ENCODE data around the gene ALDH1A2. TPM values are rescaled to one million over a fixed set of nuclear protein-coding genes. Genes with fewer than 3 reads are reported as not detected.

Gene ALDH1A2
- total RNA-seq, 1 donor from 2014 or later, result 0.37 TPM

DNA sequence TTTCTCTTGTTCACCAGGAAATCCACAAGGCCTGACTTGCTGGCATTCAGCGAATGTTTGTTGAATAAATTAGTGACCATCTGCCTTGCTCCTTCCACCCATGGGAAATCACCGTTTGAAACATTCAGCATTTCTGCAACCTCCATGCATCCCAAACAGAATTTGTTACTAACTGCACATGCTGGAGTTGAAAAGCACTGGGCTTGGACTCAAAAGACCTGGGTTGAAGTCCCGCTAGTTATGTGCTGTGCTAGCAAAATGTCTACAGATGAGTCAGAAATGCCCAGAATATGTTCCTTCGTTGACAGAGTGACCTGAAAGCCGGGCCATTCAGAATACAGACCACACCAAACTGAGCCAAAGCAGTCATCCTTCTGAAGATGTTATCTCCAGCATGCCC lies 144.6 kb downstream of the ALDH1A2 start:
- H3K9me3 Mint-ChIP-seq, result no peaks in the 10 kb centered on the region
- no peak overlapping the region for H3K4me3 Mint-ChIP-seq
- no peak for DNase-seq
- no peaks in the 10 kb centered on the region for H3K36me3 Mint-ChIP-seq (ENCODE audit: low read depth)
- peaks cover 7% of the 10 kb centered on the region for H3K27me3 Mint-ChIP-seq
- intact Hi-C loops (cut with micrococcal nuclease), result no loop called here
- no peaks in the 10 kb centered on the region for H3K4me1 Mint-ChIP-seq
- no peak overlapping the region for H3K27ac Mint-ChIP-seq

GRCh38 chr15:57919754-57920153 lies 145.8 kb downstream of the ALDH1A2 start:
- H3K9me3 Mint-ChIP-seq, result no peaks in the 10 kb centered on the region
- peaks cover 7% of the 10 kb centered on the region for H3K27me3 Mint-ChIP-seq
- no peaks in the 10 kb centered on the region for H3K36me3 Mint-ChIP-seq (ENCODE audit: low read depth)
- intact Hi-C loops (cut with micrococcal nuclease), result no loop called here
- no peak overlapping the region for H3K27ac Mint-ChIP-seq
- H3K4me1 Mint-ChIP-seq, result no peaks in the 10 kb centered on the region
- H3K4me3 Mint-ChIP-seq, result no peak overlapping the region
- no peak for DNase-seq

DNA sequence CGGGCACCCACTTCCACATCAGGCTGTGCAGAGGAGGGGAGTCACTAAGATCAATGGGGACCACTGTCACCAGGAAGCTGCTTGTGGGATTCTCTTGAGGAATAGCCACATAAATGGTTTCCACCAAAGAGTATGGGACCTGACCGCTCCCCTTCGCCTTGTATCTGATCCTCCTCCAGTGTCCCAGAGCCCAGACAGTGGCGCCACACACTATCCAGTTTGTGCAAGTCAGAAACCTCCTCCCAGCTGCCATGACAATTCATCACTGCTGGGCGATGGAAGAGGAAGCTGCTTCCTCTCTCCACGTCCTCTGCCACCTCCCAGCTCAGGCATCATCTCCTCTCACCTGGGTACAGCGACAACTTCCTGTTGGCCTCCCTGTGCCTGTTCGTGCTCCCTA lies 147.5 kb downstream of the ALDH1A2 start:
- H3K36me3 Mint-ChIP-seq (ENCODE audit: low read depth), result no peaks in the 10 kb centered on the region
- H3K9me3 Mint-ChIP-seq, result no peaks in the 10 kb centered on the region
- no peak for DNase-seq

DNA sequence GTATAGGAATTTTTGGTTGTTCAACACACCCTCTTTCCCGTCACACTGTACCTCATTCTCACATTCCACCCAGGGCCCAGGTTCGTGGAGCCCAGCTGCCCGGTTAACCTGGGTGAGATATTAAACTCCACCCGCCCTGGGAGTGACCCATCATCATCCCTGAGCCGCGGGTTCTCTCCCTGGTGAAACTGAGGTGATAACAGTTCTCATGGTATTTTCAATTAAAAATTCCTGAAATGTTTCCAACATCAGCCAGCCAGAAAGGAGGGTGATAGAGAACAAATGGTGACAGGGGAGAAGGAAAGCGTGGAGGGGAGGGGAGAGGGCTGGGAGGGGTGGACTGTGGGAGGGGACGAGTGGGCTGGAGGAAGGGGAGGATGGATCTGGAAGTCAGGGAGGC lies 148.8 kb downstream of the ALDH1A2 start:
- H3K27ac Mint-ChIP-seq, result no peak overlapping the region
- H3K27me3 Mint-ChIP-seq, result peaks cover 7% of the 10 kb centered on the region
- no peaks in the 10 kb centered on the region for H3K4me1 Mint-ChIP-seq
- H3K4me3 Mint-ChIP-seq, result no peak overlapping the region
- no peaks in the 10 kb centered on the region for H3K36me3 Mint-ChIP-seq (ENCODE audit: low read depth)
- intact Hi-C loops (cut with micrococcal nuclease), result no loop called here
- H3K9me3 Mint-ChIP-seq, result no peaks in the 10 kb centered on the region
- DNase-seq, result no peak

More for the DNA sequence above, 147.5 kb downstream of the ALDH1A2 start:
- Mint-ChIP-seq H3K4me1 (no peaks in the 10 kb centered on the region), H3K27me3 (peaks cover 7% of the 10 kb centered on the region), H3K4me3 (no peak overlapping the region), H3K27ac (no peak overlapping the region)
- intact Hi-C loops (cut with micrococcal nuclease), result no loop called here

GRCh38 chr15:57915827-57916531 lies 149.5 kb downstream of the ALDH1A2 start:
- Mint-ChIP-seq H3K27ac (no peak overlapping the region), H3K4me1 (no peaks in the 10 kb centered on the region), H3K27me3 (peaks cover 6% of the 10 kb centered on the region), H3K9me3 (no peaks in the 10 kb centered on the region), H3K36me3 (ENCODE audit: low read depth) (no peaks in the 10 kb centered on the region), H3K4me3 (no peak overlapping the region)
- no peak for DNase-seq
- intact Hi-C loops (cut with micrococcal nuclease), result no loop called here

DNA sequence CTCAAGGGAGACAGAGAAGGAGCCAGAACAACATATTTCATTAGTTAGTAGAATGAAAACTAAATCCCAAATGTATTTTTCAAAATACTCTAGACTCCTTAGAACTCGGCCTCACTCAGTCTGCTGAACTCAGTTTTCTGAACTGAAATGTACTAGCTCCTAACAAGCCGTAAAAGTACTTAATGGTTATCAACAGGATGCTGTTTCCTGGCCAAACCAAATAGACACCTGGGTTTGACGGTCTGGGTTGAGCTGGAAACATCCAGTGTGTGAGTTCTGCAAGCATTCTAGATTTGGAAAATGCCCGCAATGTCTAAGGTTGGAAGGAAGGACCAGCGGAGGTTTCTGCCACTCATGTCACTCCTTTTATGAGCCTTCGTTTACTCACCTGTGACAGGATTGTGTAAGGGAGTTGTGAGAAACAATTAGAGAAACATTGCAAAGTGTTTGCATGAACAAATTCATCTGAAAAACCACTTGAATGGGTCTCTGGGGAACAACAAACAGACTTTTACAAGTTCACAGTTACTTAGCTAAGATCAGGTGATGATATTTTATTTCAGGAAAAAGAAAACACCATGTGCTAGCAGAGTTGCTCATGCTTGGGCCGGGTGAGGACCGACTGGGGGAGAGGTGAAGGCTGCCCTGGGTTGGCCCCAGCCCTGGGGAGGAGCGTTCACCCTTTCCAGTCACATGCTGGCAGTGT lies 151.0 kb downstream of the ALDH1A2 start:
- H3K27me3 Mint-ChIP-seq, result peaks cover 5% of the 10 kb centered on the region
- peaks cover 3% of the 10 kb centered on the region for H3K9me3 Mint-ChIP-seq
- no peak for DNase-seq
- H3K4me1 Mint-ChIP-seq, result no peaks in the 10 kb centered on the region
- intact Hi-C loops (cut with micrococcal nuclease), result no loop called here
- no peak overlapping the region for H3K4me3 Mint-ChIP-seq
- no peaks in the 10 kb centered on the region for H3K36me3 Mint-ChIP-seq (ENCODE audit: low read depth)
- no peak overlapping the region for H3K27ac Mint-ChIP-seq

DNA sequence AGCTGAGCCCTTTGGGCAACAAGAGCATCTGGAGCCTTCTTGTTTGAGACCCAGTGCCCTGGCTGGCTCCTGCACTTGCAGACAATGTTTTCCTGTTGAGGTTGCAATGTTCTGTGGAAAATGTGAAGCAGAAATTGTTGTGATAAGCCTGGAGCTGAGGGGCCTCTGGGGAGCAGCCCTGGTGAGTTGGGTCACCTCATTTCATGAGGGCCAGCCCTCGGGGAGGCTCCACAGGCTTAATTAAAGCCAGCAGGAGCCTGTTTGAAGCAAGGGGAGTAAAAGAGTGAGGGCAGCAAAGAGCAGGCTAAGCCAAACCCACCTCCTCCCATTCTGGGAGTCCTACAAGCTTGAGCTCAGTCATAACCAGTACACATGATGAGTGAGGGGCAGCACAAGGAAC lies 154.3 kb downstream of the ALDH1A2 start:
- Mint-ChIP-seq H3K4me3 (no peak overlapping the region), H3K27me3 (peaks cover 6% of the 10 kb centered on the region)

GRCh38 chr15:57910672-57911071 lies 154.8 kb downstream of the ALDH1A2 start:
- Mint-ChIP-seq H3K27ac (no peak overlapping the region), H3K27me3 (peaks cover 6% of the 10 kb centered on the region)

More for the DNA sequence above, 154.3 kb downstream of the ALDH1A2 start:
- H3K27ac Mint-ChIP-seq, result no peak overlapping the region
- intact Hi-C loops (cut with micrococcal nuclease), result no loop called here
- no peaks in the 10 kb centered on the region for H3K36me3 Mint-ChIP-seq (ENCODE audit: low read depth)
- H3K4me1 Mint-ChIP-seq, result no peaks in the 10 kb centered on the region
- DNase-seq, result no peak
- H3K9me3 Mint-ChIP-seq, result peaks cover 3% of the 10 kb centered on the region

GRCh38 chr15:57909388-57909787 lies 156.1 kb downstream of the ALDH1A2 start:
- Mint-ChIP-seq H3K4me3 (no peak overlapping the region), H3K9me3 (peaks cover 3% of the 10 kb centered on the region), H3K4me1 (no peaks in the 10 kb centered on the region), H3K36me3 (ENCODE audit: low read depth) (no peaks in the 10 kb centered on the region), H3K27ac (no peak overlapping the region), H3K27me3 (peaks cover 6% of the 10 kb centered on the region)
- no peak for DNase-seq
- intact Hi-C loops (cut with micrococcal nuclease), result no loop called here

More at GRCh38 chr15:57910672-57911071, 154.8 kb downstream of the ALDH1A2 start:
- Mint-ChIP-seq H3K9me3 (peaks cover 3% of the 10 kb centered on the region), H3K36me3 (ENCODE audit: low read depth) (no peaks in the 10 kb centered on the region), H3K4me1 (no peaks in the 10 kb centered on the region), H3K4me3 (no peak overlapping the region)
- DNase-seq, result no peak
- intact Hi-C loops (cut with micrococcal nuclease), result no loop called here

DNA sequence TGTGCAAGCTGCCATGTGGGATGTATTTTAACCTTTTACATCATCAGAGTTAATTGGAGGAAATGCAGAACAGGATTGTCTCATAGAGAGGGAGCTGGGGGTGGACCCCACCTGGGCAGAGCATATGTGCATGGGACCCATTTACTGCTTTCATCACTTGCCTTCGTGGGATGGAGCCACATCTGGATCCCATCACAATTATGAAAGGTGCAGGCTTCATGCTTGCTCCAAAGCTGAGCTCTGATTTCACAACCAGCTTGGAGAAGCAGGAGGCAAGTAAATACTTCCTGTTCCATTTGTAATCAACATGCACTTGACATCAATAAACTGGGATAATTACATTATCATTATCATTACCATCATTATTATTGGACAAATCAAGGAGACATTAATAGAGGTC lies 161.9 kb downstream of the ALDH1A2 start:
- no peaks in the 10 kb centered on the region for H3K4me1 Mint-ChIP-seq

More for the DNA sequence above, 161.9 kb downstream of the ALDH1A2 start:
- H3K36me3 Mint-ChIP-seq (ENCODE audit: low read depth), result no peaks in the 10 kb centered on the region
- H3K27ac Mint-ChIP-seq, result no peak overlapping the region
- no peak for DNase-seq
- H3K4me3 Mint-ChIP-seq, result no peak overlapping the region
- H3K9me3 Mint-ChIP-seq, result no peaks in the 10 kb centered on the region
- intact Hi-C loops (cut with micrococcal nuclease), result no loop called here
- H3K27me3 Mint-ChIP-seq, result peaks cover 4% of the 10 kb centered on the region

Other genes with a start within 250 kb of the ALDH1A2 start
- 0.26 TPM in 2 replicates for gene AQP9, start 72.7 kb upstream of the ALDH1A2 start, total RNA-seq